DOHH2 (cell line): ENCODE results near the gene TTC34.
"Not testable (repeated sequence)": the region's sequence is repeated elsewhere in the genome, so short reads cannot be mapped to it uniquely, and the experiment has no call there.

Experiments
- H3F3A ChIP-seq: fragments of 200-600 bp; sonication (generic), shearing (Covaris generic); 2 replicates; pipeline ENCODE4 v1.6.0; 2016; ENCODE audit warnings: antibody characterized with exemption, mild to moderate bottlenecking; ENCODE audit not compliant: control insufficient read depth, insufficient read depth
- H3K27ac ChIP-seq: fragments of 200-600 bp; sonication (generic); 2 replicates; pipeline ENCODE4 v1.5.1; 2014; ENCODE audit warnings: low read depth, mild to moderate bottlenecking, low read length, moderate library complexity
- H3K27me3 ChIP-seq: fragments of 200-600 bp; sonication (generic); 2 replicates; pipeline ENCODE4 v1.6.1; 2014; ENCODE audit warnings: mild to moderate bottlenecking, low read length, mixed read lengths; ENCODE audit not compliant: control insufficient read depth
- H3K36me3 ChIP-seq: fragments of 200-600 bp; sonication (generic); 2 replicates; pipeline ENCODE4 v1.6.1; 2014; ENCODE audit warnings: mild to moderate bottlenecking, low read length, moderate library complexity, mixed read lengths; ENCODE audit not compliant: control insufficient read depth
- H3K4me1 ChIP-seq: fragments of 200-600 bp; sonication (generic); 2 replicates; pipeline ENCODE4 v1.6.1; 2014; ENCODE audit warnings: mild to moderate bottlenecking, low read length, mixed read lengths; ENCODE audit not compliant: control insufficient read depth
- H3K4me2 ChIP-seq: fragments of 200-600 bp; sonication (generic); 2 replicates; pipeline ENCODE4 v1.6.0; 2014; ENCODE audit warnings: mild to moderate bottlenecking, low read length, moderate library complexity
- H3K4me3 ChIP-seq: fragments of 200-600 bp; sonication (generic); 2 replicates; pipeline ENCODE4 v1.5.1; 2014; ENCODE audit warnings: mild to moderate bottlenecking, low read length, mixed read lengths
- H3K79me2 ChIP-seq: fragments of 200-600 bp; sonication (generic); 2 replicates; pipeline ENCODE4 v1.6.1; 2014; ENCODE audit warnings: mild to moderate bottlenecking, low read length, mixed read lengths; ENCODE audit not compliant: control insufficient read depth
- H3K9me2 ChIP-seq: fragments of 200-600 bp; sonication (generic); replicated peaks from 2 replicates; pipeline ENCODE4 v1.6.1; 2014; ENCODE audit warnings: mild to moderate bottlenecking, low read length, mixed read lengths; ENCODE audit not compliant: control insufficient read depth
- H3K9me3 ChIP-seq: fragments of 200-600 bp; sonication (generic); 2 replicates; pipeline ENCODE4 v1.6.1; 2014; ENCODE audit warnings: antibody characterized with exemption, low read length, mixed read lengths; ENCODE audit not compliant: control insufficient read depth, insufficient read depth
- H4K20me1 ChIP-seq: fragments of 200-600 bp; sonication (generic); 2 replicates; pipeline ENCODE4 v1.6.0; 2014; ENCODE audit warnings: low read depth, mild to moderate bottlenecking, antibody characterized with exemption, low read length, moderate library complexity; ENCODE audit not compliant: control insufficient read depth, insufficient read depth

The TTC34 gene

DNA sequence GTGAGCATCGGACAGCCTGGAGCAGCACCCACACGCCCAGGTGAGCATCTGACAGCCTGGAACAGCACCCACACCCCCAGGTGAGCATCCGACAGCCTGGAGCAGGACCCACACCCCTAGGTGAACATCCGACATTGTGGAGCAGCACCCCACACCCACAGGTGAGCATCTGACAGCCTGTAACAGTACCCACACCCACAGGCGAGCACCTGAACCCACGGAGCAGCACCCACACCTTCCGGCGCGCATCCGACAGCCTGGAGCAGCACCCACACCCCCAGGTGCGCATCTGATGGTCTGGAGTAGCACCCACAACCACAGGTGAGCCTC lies 113.2 kb downstream of the TTC34 start:
- not testable (repeated sequence) for H3K79me2 ChIP-seq, H3K4me2 ChIP-seq, H3K36me3 ChIP-seq, H3K4me1 ChIP-seq, H3K27ac ChIP-seq, H4K20me1 ChIP-seq, H3K27me3 ChIP-seq, H3K9me2 ChIP-seq, H3F3A ChIP-seq, H3K9me3 ChIP-seq, H3K4me3 ChIP-seq

DNA sequence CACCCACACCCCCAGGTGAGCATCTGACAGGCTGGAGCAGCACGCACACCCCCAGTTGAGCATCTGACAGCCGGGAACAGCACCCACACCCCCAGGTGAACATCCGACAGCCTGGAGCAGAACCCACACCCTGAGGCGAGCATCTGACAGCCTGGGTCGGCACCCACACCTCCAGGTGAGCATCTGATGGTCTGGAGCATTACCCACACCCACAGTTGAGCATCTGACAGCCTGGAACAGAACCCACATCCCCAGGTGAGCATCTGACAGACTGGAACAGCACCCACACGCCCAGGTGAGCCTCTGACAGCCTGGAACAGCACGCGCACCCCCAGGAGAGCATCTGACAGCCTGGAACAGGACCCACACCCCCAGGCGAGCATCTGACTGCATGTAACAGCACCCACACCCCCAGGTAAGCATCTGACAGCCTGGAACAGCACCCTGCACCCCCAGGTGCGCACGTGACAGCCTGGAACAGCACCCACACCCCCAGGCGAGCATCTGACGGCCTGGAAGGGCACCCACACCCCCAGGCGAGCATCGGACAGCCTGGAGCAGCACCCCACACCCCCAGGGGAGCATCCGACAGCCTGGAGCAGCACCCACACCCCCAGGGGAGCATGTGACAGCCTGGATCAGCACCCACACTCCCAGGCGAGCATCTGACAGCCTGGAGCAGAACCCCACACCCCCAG lies 113.7 kb downstream of the TTC34 start:
- H4K20me1 ChIP-seq, H3K27me3 ChIP-seq, H3K9me2 ChIP-seq, H3F3A ChIP-seq, H3K36me3 ChIP-seq, H3K9me3 ChIP-seq, H3K27ac ChIP-seq, H3K4me2 ChIP-seq, H3K4me1 ChIP-seq, H3K4me3 ChIP-seq, H3K79me2 ChIP-seq: not testable (repeated sequence)

- H3K36me3 ChIP-seq, H3K4me3 ChIP-seq, H3K9me3 ChIP-seq, H3K79me2 ChIP-seq, H4K20me1 ChIP-seq, H3F3A ChIP-seq, H3K27ac ChIP-seq, H3K9me2 ChIP-seq, H3K4me1 ChIP-seq, H3K27me3 ChIP-seq, H3K4me2 ChIP-seq: not testable (repeated sequence)
Observed at GRCh38 chr1:2687174-2687591, 114.3 kb downstream of the TTC34 start.

DNA sequence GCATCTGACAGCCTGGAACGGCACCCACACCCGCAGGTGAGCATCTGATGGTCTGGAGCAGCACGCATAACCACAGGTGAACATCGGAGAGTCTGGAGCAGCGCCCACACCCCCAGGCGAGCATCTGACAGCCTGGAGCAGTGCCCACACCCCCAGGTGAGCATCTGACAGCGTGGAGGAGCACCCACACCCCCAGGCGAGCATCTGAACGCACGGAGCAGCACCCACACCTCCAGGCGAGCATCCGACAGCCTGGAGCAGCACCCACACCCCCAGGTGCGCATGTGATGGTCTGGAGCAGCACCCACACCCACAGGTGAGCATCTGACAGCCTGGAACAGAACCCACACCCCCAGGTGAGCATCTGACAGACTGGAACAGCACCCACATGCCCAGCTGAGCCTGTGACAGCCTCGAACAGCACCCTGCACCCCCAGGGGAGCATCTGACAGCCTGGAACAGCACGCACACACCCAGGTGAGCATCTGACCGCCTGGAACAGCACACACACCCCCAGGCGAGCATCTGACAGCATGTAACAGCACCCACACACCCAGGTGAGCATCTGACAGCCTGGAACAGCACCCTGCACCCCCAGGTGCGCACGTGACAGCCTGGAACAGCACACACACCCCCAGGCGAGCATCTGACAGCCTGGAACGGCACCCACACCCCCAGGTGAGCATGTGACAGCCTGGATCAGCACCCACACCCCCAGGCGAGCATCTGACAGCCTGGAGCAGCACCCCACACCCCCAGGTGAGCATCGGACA lies 115.2 kb downstream of the TTC34 start:
- H3K4me1 ChIP-seq, H3K27ac ChIP-seq, H3K4me2 ChIP-seq, H3K9me3 ChIP-seq, H3F3A ChIP-seq, H3K4me3 ChIP-seq, H3K79me2 ChIP-seq, H4K20me1 ChIP-seq, H3K36me3 ChIP-seq, H3K27me3 ChIP-seq, H3K9me2 ChIP-seq: not testable (repeated sequence)

GRCh38 chr1:2685671-2686070 lies 115.8 kb downstream of the TTC34 start:
- H3K27ac ChIP-seq, H3K4me3 ChIP-seq, H3K4me2 ChIP-seq, H3K36me3 ChIP-seq, H3K9me2 ChIP-seq, H3F3A ChIP-seq, H3K79me2 ChIP-seq, H4K20me1 ChIP-seq, H3K4me1 ChIP-seq, H3K9me3 ChIP-seq, H3K27me3 ChIP-seq: not testable (repeated sequence)

GRCh38 chr1:2684878-2685277 lies 116.6 kb downstream of the TTC34 start:
- not testable (repeated sequence) for H3K79me2 ChIP-seq, H3K36me3 ChIP-seq, H3K4me1 ChIP-seq, H3K27ac ChIP-seq, H3K9me3 ChIP-seq, H3K9me2 ChIP-seq, H4K20me1 ChIP-seq, H3K4me3 ChIP-seq, H3F3A ChIP-seq, H3K4me2 ChIP-seq, H3K27me3 ChIP-seq

GRCh38 chr1:2684000-2684399 lies 117.5 kb downstream of the TTC34 start:
- H3K9me3 ChIP-seq, H3K27ac ChIP-seq, H3K4me3 ChIP-seq, H3K4me2 ChIP-seq, H3K4me1 ChIP-seq, H3F3A ChIP-seq, H3K36me3 ChIP-seq, H4K20me1 ChIP-seq, H3K79me2 ChIP-seq, H3K27me3 ChIP-seq, H3K9me2 ChIP-seq: not testable (repeated sequence)

DNA sequence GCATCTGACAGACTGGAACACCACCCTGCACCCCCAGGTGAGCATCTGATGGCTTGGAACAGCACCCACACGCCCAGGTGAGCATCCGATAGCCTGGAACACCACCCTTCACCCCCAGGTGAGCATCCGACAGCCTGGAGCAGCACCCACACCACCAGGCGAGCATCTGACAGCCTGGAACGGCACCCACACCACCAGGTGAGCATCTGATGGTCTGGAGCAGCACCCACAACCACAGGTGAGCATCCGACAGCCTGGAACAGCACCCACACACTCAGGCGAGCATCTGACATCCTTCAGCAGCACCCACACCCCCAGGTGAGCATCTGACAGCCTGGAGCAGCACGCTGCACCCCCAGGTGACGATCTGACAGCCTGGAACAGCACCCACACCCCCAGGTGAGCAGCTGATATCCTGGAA lies 118.2 kb downstream of the TTC34 start:
- not testable (repeated sequence) for H3K4me2 ChIP-seq, H3K9me2 ChIP-seq, H3K79me2 ChIP-seq, H3K36me3 ChIP-seq, H3K27me3 ChIP-seq, H3K4me3 ChIP-seq, H3K9me3 ChIP-seq, H3K4me1 ChIP-seq, H4K20me1 ChIP-seq, H3F3A ChIP-seq, H3K27ac ChIP-seq
